HEK293 (cell line): ENCODE results near the gene HOXD1.

Source experiments
- CTCF ChIP-seq: fragments of 450-650 bp; formaldehyde crosslinking; IDR thresholded peaks from 2 replicates; pipeline ENCODE4 v1.5.1; 2016; ENCODE audit warnings: missing biosample characterization, missing genetic modification characterization
- KLF1 ChIP-seq: fragments of 450-650 bp; formaldehyde crosslinking; IDR thresholded peaks from 2 replicates; pipeline ENCODE4 v1.5.1; 2016; ENCODE audit warnings: missing biosample characterization, missing genetic modification characterization
- TSHZ1 ChIP-seq: fragments of 450-650 bp; formaldehyde crosslinking; IDR thresholded peaks from 2 replicates; pipeline ENCODE4 v1.5.1; 2016; ENCODE audit warnings: missing biosample characterization, missing genetic modification characterization, borderline replicate concordance
- ZNF544 ChIP-seq: fragments of 450-650 bp; formaldehyde crosslinking; IDR thresholded peaks from 2 replicates; pipeline ENCODE4 v1.5.0; 2017; ENCODE audit warnings: missing biosample characterization, missing genetic modification characterization
- TF ChIP-seq, protein P1 (sequence below): fragments of 450-650 bp; formaldehyde crosslinking; IDR thresholded peaks from 2 replicates; pipeline ENCODE4 v1.5.1; 2016; ENCODE audit warnings: missing biosample characterization, missing genetic modification characterization

- TF ChIP-seq ZNF544 (tag by site-specific recombination) = no peak
- TF ChIP-seq, protein P1, sequence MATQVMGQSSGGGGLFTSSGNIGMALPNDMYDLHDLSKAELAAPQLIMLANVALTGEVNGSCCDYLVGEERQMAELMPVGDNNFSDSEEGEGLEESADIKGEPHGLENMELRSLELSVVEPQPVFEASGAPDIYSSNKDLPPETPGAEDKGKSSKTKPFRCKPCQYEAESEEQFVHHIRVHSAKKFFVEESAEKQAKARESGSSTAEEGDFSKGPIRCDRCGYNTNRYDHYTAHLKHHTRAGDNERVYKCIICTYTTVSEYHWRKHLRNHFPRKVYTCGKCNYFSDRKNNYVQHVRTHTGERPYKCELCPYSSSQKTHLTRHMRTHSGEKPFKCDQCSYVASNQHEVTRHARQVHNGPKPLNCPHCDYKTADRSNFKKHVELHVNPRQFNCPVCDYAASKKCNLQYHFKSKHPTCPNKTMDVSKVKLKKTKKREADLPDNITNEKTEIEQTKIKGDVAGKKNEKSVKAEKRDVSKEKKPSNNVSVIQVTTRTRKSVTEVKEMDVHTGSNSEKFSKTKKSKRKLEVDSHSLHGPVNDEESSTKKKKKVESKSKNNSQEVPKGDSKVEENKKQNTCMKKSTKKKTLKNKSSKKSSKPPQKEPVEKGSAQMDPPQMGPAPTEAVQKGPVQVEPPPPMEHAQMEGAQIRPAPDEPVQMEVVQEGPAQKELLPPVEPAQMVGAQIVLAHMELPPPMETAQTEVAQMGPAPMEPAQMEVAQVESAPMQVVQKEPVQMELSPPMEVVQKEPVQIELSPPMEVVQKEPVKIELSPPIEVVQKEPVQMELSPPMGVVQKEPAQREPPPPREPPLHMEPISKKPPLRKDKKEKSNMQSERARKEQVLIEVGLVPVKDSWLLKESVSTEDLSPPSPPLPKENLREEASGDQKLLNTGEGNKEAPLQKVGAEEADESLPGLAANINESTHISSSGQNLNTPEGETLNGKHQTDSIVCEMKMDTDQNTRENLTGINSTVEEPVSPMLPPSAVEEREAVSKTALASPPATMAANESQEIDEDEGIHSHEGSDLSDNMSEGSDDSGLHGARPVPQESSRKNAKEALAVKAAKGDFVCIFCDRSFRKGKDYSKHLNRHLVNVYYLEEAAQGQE = no peak
- TF ChIP-seq CTCF = no peak
- TF ChIP-seq TSHZ1 (tag by site-specific recombination) = no peak
- TF ChIP-seq KLF1 (tag by site-specific recombination) = no peak
Observed at GRCh38 chr2:176234940-176235339, 46.5 kb downstream of the HOXD1 start.
